EL (cell line): ENCODE measurements around the gene DPP7.

ENCODE experiments used
- DNase-seq: peaks from one replicate; pipeline ENCODE4 v3.0.0-alpha.2; 2016

Gene DPP7

GRCh38 chr9:137110147-137110910, 4.2 kb downstream of the DPP7 start:
- DNase-seq, result no peak

GRCh38 chr9:137109250-137110146, 5.0 kb downstream of the DPP7 start:
- no peak for DNase-seq

GRCh38 chr9:137108608-137109249, 5.8 kb downstream of the DPP7 start:
- no peak for DNase-seq

- no peak for DNase-seq
Observed at GRCh38 chr9:137107982-137108381, 6.6 kb downstream of the DPP7 start.

GRCh38 chr9:137107312-137107921, 7.1 kb downstream of the DPP7 start:
- DNase-seq, result no peak

- DNase-seq, result no peak
Observed at GRCh38 chr9:137106662-137107250, 7.8 kb downstream of the DPP7 start.

- DNase-seq, result no peak
Observed at GRCh38 chr9:137105814-137106661, 8.5 kb downstream of the DPP7 start.

GRCh38 chr9:137103206-137103999, 11.1 kb downstream of the DPP7 start:
- no peak for DNase-seq

GRCh38 chr9:137099231-137099630, 15.3 kb downstream of the DPP7 start:
- no peak for DNase-seq

GRCh38 chr9:137097761-137098462, 16.6 kb downstream of the DPP7 start:
- no peak for DNase-seq

- DNase-seq, result no peak
Observed at GRCh38 chr9:137096785-137097546, 17.6 kb downstream of the DPP7 start.

- DNase-seq, result no peak
Observed at GRCh38 chr9:137095664-137096517, 18.6 kb downstream of the DPP7 start.

GRCh38 chr9:137089232-137089947, 25.1 kb downstream of the DPP7 start:
- DNase-seq, result no peak

- no peak for DNase-seq
Observed at GRCh38 chr9:137088121-137088520, 26.4 kb downstream of the DPP7 start.

- no peak for DNase-seq
Observed at GRCh38 chr9:137087409-137087925, 27.1 kb downstream of the DPP7 start.

GRCh38 chr9:137086531-137087408, 27.8 kb downstream of the DPP7 start, which contains the start of gene MAN1B1:
Gene MAN1B1 (plus strand): TSS chr9:137086985. CDS start chr9:137087000, 15 bp downstream.
- peak; percentile 99 for DNase-seq
